Smooth muscle cell of trachea (primary cell): ENCODE data around the gene RNASE7. TPM values are rescaled to one million over a fixed set of nuclear protein-coding genes. Genes with fewer than 3 reads are reported as not detected.

Experiments used
- total RNA-seq: library from RNA; depleted of rRNA; stranded (reverse); fragments of >200 nt; gene quantifications from 2 replicates; pipeline ENCODE4 v1.2.1, GENCODE V29; 2014

The RNASE7 gene
- 0.17 TPM in 1 of 2 replicates, not detected in the other for total RNA-seq

GRCh38 chr14:21041676-21042433, at the start of gene RNASE7:
Gene RNASE7, plus strand, starts transcription at chr14:21042362. Its CDS starts 631 bp downstream, at chr14:21042993.

GRCh38 chr14:20998674-20999366, 43.3 kb upstream of the RNASE7 start, which contains the start of gene SLC39A2:
Gene SLC39A2, plus strand, starts transcription at chr14:20999293. Its CDS starts 154 bp downstream, at chr14:20999447.

GRCh38 chr14:21024585-21025370, 17.4 kb upstream of the RNASE7 start, which contains the start of gene NDRG2:
Gene NDRG2, minus strand, starts transcription at chr14:21025061. Its CDS starts 1,746 bp downstream, at chr14:21023315.

GRCh38 chr14:21029917-21030316, 12.2 kb upstream of the RNASE7 start, which contains the start of gene TPPP2:
Gene TPPP2, plus strand, starts transcription at chr14:21030217. Its CDS starts 365 bp downstream, at chr14:21030582.

GRCh38 chr14:21034707-21035106, 7.5 kb upstream of the RNASE7 start, which contains the start of gene RNASE13:
Gene RNASE13, minus strand, starts transcription at chr14:21034807. Its CDS starts 519 bp downstream, at chr14:21034288.

GRCh38 chr14:21057803-21058675, 15.9 kb downstream of the RNASE7 start, which contains the start of gene RNASE8:
Gene RNASE8, plus strand, starts transcription at chr14:21057822. Its CDS starts 71 bp downstream, at chr14:21057893.

GRCh38 chr14:21070083-21070609, 28.0 kb downstream of the RNASE7 start, which contains the start of gene ARHGEF40:
Gene ARHGEF40, plus strand, starts transcription at chr14:21070304. Its CDS starts 93 bp downstream, at chr14:21070397.

Other genes starting within 250 kb of the RNASE7 start
- gene RNASE1, start 239.5 kb upstream of the RNASE7 start, total RNA-seq = not detected in 2 replicates
- gene RNASE3, start 151.0 kb upstream of the RNASE7 start, total RNA-seq = not detected in 2 replicates
- not detected in 2 replicates for gene RNASE2, start 86.9 kb upstream of the RNASE7 start, total RNA-seq
- gene METTL17, start 52.4 kb upstream of the RNASE7 start, total RNA-seq = 42.5 and 59.8 TPM in 2 replicates
- 0.17 TPM in 1 of 2 replicates, not detected in the other for gene SLC39A2, start 43.1 kb upstream of the RNASE7 start, total RNA-seq
- 0.17 and 0.44 TPM in 2 replicates for gene NDRG2, start 17.3 kb upstream of the RNASE7 start, total RNA-seq
- under 0.01 TPM in 1 of 2 replicates, not detected in the other for gene TPPP2, start 12.1 kb upstream of the RNASE7 start, total RNA-seq
- gene RNASE13, start 7.6 kb upstream of the RNASE7 start, total RNA-seq = not detected in 2 replicates
- not detected in 2 replicates for gene RNASE8, start 15.5 kb downstream of the RNASE7 start, total RNA-seq
- gene ARHGEF40, start 27.9 kb downstream of the RNASE7 start, total RNA-seq = 55.2 and 59.9 TPM in 2 replicates
- gene ZNF219, start 56.3 kb downstream of the RNASE7 start, total RNA-seq = 1.5 and 5.1 TPM in 2 replicates
- gene TMEM253, start 58.7 kb downstream of the RNASE7 start, total RNA-seq = 0.33 TPM in 1 of 2 replicates, not detected in the other
- gene OR5AU1, start 113.7 kb downstream of the RNASE7 start, total RNA-seq = 0.15 TPM in 1 of 2 replicates, not detected in the other
- gene HNRNPC, start 227.1 kb downstream of the RNASE7 start, total RNA-seq = 629 and 814 TPM in 2 replicates
- gene RPGRIP1, start 237.7 kb downstream of the RNASE7 start, total RNA-seq = not detected in 2 replicates